ENCODE data around the gene HSPB7. TPM values are rescaled to one million over a fixed set of nuclear protein-coding genes. Genes with fewer than 3 reads are reported as not detected.
"Not testable (repeated sequence)": the region's sequence is repeated elsewhere in the genome, so short reads cannot be mapped to it uniquely, and the experiment has no call there.

HSPB7 gene
- total and polyA plus RNA-seq, 2 experiments from 2014 or later = 0.13 TPM; not detected in 1

GRCh38 chr1:16058394-16059120 lies 40.7 kb upstream of the HSPB7 start:
- H3K4me1 ChIP-seq (ENCODE audit: insufficient read depth); H3K36me3 Mint-ChIP-seq (ENCODE audit: low read depth); H3K79me2 ChIP-seq (replicated peaks; ENCODE audit: insufficient read depth); H3K4me3 ChIP-seq; DNase-seq (ENCODE audit: low spot score); ATAC-seq; H2AFZ ChIP-seq; H3F3A ChIP-seq (replicated peaks; ENCODE audit: low read depth); H3K27ac ChIP-seq (ENCODE audit: low read depth); H3K4me3 Mint-ChIP-seq; H3K4me2 ChIP-seq; H3K9me2 ChIP-seq (ENCODE audit: insufficient read depth); H3K27ac Mint-ChIP-seq; H3K27me3 ChIP-seq (ENCODE audit: insufficient read depth); H4K20me1 ChIP-seq (replicated peaks; ENCODE audit: insufficient read depth); H3K27me3 Mint-ChIP-seq (ENCODE audit: insufficient read depth, low read depth, poor library complexity); H3K36me3 ChIP-seq (ENCODE audit: insufficient read depth); H3K9me3 Mint-ChIP-seq: not testable (repeated sequence)
- peaks cover 14% of the 10 kb centered on the region for H3K4me1 Mint-ChIP-seq

- H3K27ac Mint-ChIP-seq; H4K20me1 ChIP-seq (replicated peaks; ENCODE audit: insufficient read depth); H3K27me3 Mint-ChIP-seq (ENCODE audit: insufficient read depth, low read depth, poor library complexity); H3K4me2 ChIP-seq; H3K27me3 ChIP-seq (ENCODE audit: insufficient read depth); H3K4me1 Mint-ChIP-seq; H3K4me3 Mint-ChIP-seq; H3K36me3 Mint-ChIP-seq (ENCODE audit: low read depth); H3K9me2 ChIP-seq (ENCODE audit: insufficient read depth); DNase-seq (ENCODE audit: low spot score); H3F3A ChIP-seq (replicated peaks; ENCODE audit: low read depth); H3K4me1 ChIP-seq (ENCODE audit: insufficient read depth); H2AFZ ChIP-seq; H3K4me3 ChIP-seq; H3K9me3 Mint-ChIP-seq; ATAC-seq; H3K27ac ChIP-seq (ENCODE audit: low read depth); H3K79me2 ChIP-seq (replicated peaks; ENCODE audit: insufficient read depth); H3K36me3 ChIP-seq (ENCODE audit: insufficient read depth): not testable (repeated sequence)
These were observed 39.6 kb upstream of the HSPB7 start for GRCh38 chr1:16057314-16057915.

GRCh38 chr1:16056521-16056912 lies 38.7 kb upstream of the HSPB7 start:
- not testable (repeated sequence) for H3K4me2 ChIP-seq; H2AFZ ChIP-seq; H3K4me1 Mint-ChIP-seq; H3K4me3 Mint-ChIP-seq; H3K9me3 Mint-ChIP-seq; H3K9me2 ChIP-seq (ENCODE audit: insufficient read depth); H3K36me3 Mint-ChIP-seq (ENCODE audit: low read depth); H3K4me1 ChIP-seq (ENCODE audit: insufficient read depth); ATAC-seq; H3K27ac ChIP-seq (ENCODE audit: low read depth); H4K20me1 ChIP-seq (replicated peaks; ENCODE audit: insufficient read depth); H3K27me3 Mint-ChIP-seq (ENCODE audit: insufficient read depth, low read depth, poor library complexity); H3K27me3 ChIP-seq (ENCODE audit: insufficient read depth); H3K4me3 ChIP-seq; DNase-seq (ENCODE audit: low spot score); H3F3A ChIP-seq (replicated peaks; ENCODE audit: low read depth); H3K79me2 ChIP-seq (replicated peaks; ENCODE audit: insufficient read depth); H3K27ac Mint-ChIP-seq; H3K36me3 ChIP-seq (ENCODE audit: insufficient read depth)

DNA sequence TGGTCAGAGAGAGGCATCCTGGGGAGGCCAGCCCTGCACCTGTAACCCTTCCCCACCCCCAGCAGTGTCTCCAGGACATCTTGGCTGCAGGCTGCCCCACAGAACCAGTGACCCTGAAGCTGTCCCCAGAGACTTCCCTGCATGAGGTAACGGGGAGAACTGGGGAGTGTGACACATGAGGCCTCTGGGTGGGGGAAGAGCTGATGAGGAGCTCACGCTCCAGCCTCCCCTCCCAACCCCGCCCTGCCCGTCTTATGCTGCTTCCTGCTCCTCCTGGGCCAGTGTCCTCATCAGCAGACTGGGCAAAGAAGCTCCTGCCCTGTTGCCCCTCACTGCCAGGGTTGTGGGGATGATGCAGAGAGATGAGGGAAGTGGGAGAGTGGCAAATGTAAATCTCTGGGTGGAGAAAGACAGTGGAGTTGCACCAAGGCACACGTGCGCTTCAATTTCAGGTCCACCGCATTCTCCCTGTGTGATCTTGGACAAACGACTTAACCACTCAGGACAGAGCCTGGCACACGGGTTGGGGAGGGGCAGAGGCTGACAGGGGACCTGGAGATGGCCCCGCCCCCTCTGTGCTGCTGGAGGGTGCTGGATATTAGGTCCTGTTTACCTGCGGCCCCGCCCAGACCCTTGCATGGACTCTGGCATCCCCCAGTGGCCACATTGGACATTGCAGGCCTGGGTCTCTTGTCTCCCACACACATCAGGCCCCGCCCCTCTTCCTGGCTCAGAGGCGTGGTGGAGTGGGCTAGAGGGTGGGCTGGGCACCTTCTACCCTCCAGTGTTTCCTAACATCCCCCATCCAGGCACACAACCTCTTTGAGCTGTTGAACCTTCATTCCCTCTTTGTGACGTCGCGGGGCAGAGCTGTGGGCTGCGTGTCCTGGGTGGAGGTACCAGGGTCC lies 38.0 kb upstream of the HSPB7 start:
- H4K20me1 ChIP-seq (replicated peaks; ENCODE audit: insufficient read depth) = no peaks in the 10 kb centered on the region
- Mint-ChIP-seq H3K27ac (no peak overlapping the region), H3K27me3 (ENCODE audit: insufficient read depth, low read depth, poor library complexity) (peaks cover 2% of the 10 kb centered on the region), H3K4me3 (peak overlapping the region; percentile 42; the same call in 2 of the 3 replicates), H3K9me3 (no peaks in the 10 kb centered on the region), H3K36me3 (ENCODE audit: low read depth) (no peaks in the 10 kb centered on the region), H3K4me1 (peaks cover 9% of the 10 kb centered on the region)
- H3K4me2 ChIP-seq = peak overlapping the region; percentile 64
- H3K9me2 ChIP-seq (ENCODE audit: insufficient read depth) = no peaks in the 10 kb centered on the region
- no peaks in the 10 kb centered on the region for H3K79me2 ChIP-seq (replicated peaks; ENCODE audit: insufficient read depth)
- H3K27me3 ChIP-seq (ENCODE audit: insufficient read depth) = no peaks in the 10 kb centered on the region
- peak overlapping the region; percentile 86 for H2AFZ ChIP-seq
- TF ChIP-seq, protein P1, sequence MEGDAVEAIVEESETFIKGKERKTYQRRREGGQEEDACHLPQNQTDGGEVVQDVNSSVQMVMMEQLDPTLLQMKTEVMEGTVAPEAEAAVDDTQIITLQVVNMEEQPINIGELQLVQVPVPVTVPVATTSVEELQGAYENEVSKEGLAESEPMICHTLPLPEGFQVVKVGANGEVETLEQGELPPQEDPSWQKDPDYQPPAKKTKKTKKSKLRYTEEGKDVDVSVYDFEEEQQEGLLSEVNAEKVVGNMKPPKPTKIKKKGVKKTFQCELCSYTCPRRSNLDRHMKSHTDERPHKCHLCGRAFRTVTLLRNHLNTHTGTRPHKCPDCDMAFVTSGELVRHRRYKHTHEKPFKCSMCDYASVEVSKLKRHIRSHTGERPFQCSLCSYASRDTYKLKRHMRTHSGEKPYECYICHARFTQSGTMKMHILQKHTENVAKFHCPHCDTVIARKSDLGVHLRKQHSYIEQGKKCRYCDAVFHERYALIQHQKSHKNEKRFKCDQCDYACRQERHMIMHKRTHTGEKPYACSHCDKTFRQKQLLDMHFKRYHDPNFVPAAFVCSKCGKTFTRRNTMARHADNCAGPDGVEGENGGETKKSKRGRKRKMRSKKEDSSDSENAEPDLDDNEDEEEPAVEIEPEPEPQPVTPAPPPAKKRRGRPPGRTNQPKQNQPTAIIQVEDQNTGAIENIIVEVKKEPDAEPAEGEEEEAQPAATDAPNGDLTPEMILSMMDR (conservative IDR thresholded peaks at IDR 0.05; ENCODE audit: low read depth in 2 of 2) = peak; percentile 54 to 81
- TF ChIP-seq, protein P2, sequence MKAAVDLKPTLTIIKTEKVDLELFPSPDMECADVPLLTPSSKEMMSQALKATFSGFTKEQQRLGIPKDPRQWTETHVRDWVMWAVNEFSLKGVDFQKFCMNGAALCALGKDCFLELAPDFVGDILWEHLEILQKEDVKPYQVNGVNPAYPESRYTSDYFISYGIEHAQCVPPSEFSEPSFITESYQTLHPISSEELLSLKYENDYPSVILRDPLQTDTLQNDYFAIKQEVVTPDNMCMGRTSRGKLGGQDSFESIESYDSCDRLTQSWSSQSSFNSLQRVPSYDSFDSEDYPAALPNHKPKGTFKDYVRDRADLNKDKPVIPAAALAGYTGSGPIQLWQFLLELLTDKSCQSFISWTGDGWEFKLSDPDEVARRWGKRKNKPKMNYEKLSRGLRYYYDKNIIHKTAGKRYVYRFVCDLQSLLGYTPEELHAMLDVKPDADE (IDR thresholded peaks at IDR 0.05) = no peak
- DNase-seq (ENCODE audit: low spot score) (peak; percentile 96), ATAC-seq (peak; percentile 93)
- no peaks in the 10 kb centered on the region for H3K36me3 ChIP-seq (ENCODE audit: insufficient read depth)
- no peaks in the 10 kb centered on the region for H3F3A ChIP-seq (replicated peaks; ENCODE audit: low read depth)
- no peaks in the 10 kb centered on the region; the same call in 1 of the 2 replicates for H3K4me1 ChIP-seq (ENCODE audit: insufficient read depth)
- H3K4me3 ChIP-seq = no peak overlapping the region
- H3K27ac ChIP-seq (ENCODE audit: low read depth) = no peak overlapping the region
